Endothelial cell of umbilical vein (primary cell): ENCODE results near the gene SUGCT.

Experiments used
- CTCF ChIP-seq, 2 donors: IDR thresholded peaks; 1 replicate in 1 of 2; 2 replicates in 1 of 2; pipeline ENCODE4 v1.5.1; 2011; ENCODE audit warnings: low read length in 2 of 2, mild to moderate bottlenecking in 2 of 2, moderate library complexity in 2 of 2, control low read depth in 1 of 2, inconsistent platforms in 1 of 2, low read depth in 1 of 2; ENCODE audit not compliant: insufficient read depth in 1 of 2; ENCODE audit errors: extremely low read depth in 1 of 2
- EZH2 ChIP-seq: IDR thresholded peaks from 2 replicates; pipeline ENCODE4 v1.6.1; 2012; ENCODE audit warnings: borderline replicate concordance, low read depth, mild to moderate bottlenecking, moderate library complexity, low read length, inconsistent platforms; ENCODE audit not compliant: severe bottlenecking
- FOS ChIP-seq: IDR thresholded peaks from 2 replicates; pipeline ENCODE4 v1.6.1; 2011; ENCODE audit warnings: mild to moderate bottlenecking, low read length, moderate library complexity, borderline replicate concordance; ENCODE audit not compliant: insufficient read depth
- MYC ChIP-seq: IDR thresholded peaks from one replicate; pipeline ENCODE4 v1.6.1; 2011; ENCODE audit warnings: mild to moderate bottlenecking, low read depth, low read length
- POLR2A ChIP-seq: IDR thresholded peaks from 2 replicates; pipeline ENCODE4 v1.6.1; 2012; ENCODE audit warnings: low read depth, mild to moderate bottlenecking, control low read depth, low read length
- POLR2AphosphoS5 ChIP-seq: IDR thresholded peaks from 2 replicates; pipeline ENCODE4 v1.6.1; 2012; ENCODE audit warnings: low read depth, mild to moderate bottlenecking, control low read depth, low read length, moderate library complexity; ENCODE audit not compliant: insufficient read depth
- TF ChIP-seq, protein P1 (sequence below): IDR thresholded peaks from 2 replicates; pipeline ENCODE4 v1.6.1; 2011; ENCODE audit not compliant: insufficient read depth, insufficient read length

DNA sequence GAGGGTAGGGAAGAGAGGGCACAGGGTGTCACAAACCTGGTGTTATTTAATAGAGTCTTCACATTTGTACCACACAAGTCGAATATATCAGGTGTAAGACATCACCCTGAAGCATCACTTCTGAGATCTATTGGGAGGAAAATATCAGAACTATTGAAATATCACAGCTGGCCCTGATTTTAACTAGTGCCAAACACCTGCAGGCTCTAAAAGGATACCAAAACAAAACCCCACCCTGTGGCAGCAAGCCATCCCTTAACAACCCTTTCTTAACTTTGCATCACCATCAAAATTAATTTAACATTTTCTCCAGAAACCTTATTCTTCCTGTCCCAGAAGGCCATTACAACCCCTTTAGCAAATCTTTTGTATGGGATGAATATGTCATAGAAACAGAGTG, 365.4 kb downstream of the SUGCT start:
- TF ChIP-seq POLR2A, result no peak
- no peak for TF ChIP-seq MYC
- TF ChIP-seq EZH2, result no peak
- no peak for TF ChIP-seq CTCF (IDR thresholded peaks at IDR 0.05; ENCODE audit: extremely low read depth in 1 of 2, insufficient read depth in 1 of 2, low read depth in 1 of 2, low read length in 2 of 2)
- TF ChIP-seq, protein P1, sequence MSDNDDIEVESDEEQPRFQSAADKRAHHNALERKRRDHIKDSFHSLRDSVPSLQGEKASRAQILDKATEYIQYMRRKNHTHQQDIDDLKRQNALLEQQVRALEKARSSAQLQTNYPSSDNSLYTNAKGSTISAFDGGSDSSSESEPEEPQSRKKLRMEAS, result no peak
- no peak for TF ChIP-seq FOS
- no peak for TF ChIP-seq POLR2AphosphoS5
